GM23248 (cell line): ENCODE measurements around the gene IGF2BP3. TPM values are rescaled to one million over a fixed set of nuclear protein-coding genes. Genes with fewer than 3 reads are reported as not detected.

Experiments
- DNase-seq: peaks from one replicate; pipeline ENCODE4 v3.0.0-alpha.2; 2015
- H2AFZ ChIP-seq: fragments of 200-600 bp; sonication (generic); 2 replicates; pipeline ENCODE4 v1.6.1; 2016; ENCODE audit warnings: antibody characterized with exemption
- H3F3A ChIP-seq: fragments of 200-600 bp; sonication (generic); 2 replicates; pipeline ENCODE4 v1.6.1; 2016; ENCODE audit warnings: mild to moderate bottlenecking, antibody characterized with exemption, mixed run types; ENCODE audit not compliant: insufficient read depth
- H3K27ac ChIP-seq: fragments of 200-600 bp; sonication (generic); 2 replicates; pipeline ENCODE4 v1.5.1; 2016; ENCODE audit warnings: mild to moderate bottlenecking
- H3K27me3 ChIP-seq: fragments of 200-600 bp; sonication (generic); replicated peaks from 2 replicates; pipeline ENCODE4 v1.6.1; 2016; ENCODE audit warnings: mild to moderate bottlenecking; ENCODE audit not compliant: insufficient read depth
- H3K36me3 ChIP-seq: fragments of 200-600 bp; sonication (generic); 2 replicates; pipeline ENCODE4 v1.6.1; 2016; ENCODE audit warnings: low read depth, mild to moderate bottlenecking
- H3K4me1 ChIP-seq: fragments of 200-600 bp; sonication (generic); 2 replicates; pipeline ENCODE4 v1.6.1; 2016; ENCODE audit warnings: mild to moderate bottlenecking; ENCODE audit not compliant: insufficient read depth
- H3K4me2 ChIP-seq: fragments of 200-600 bp; sonication (generic); one replicate; pipeline ENCODE4 v1.6.1; 2016; ENCODE audit warnings: mild to moderate bottlenecking; ENCODE audit not compliant: unreplicated experiment
- H3K4me3 ChIP-seq: fragments of 200-600 bp; sonication (generic); 2 replicates; pipeline ENCODE4 v1.5.1; 2016; ENCODE audit warnings: mild to moderate bottlenecking
- H3K79me2 ChIP-seq: fragments of 200-600 bp; sonication (generic); 2 replicates; pipeline ENCODE4 v1.6.1; 2016; ENCODE audit warnings: mild to moderate bottlenecking; ENCODE audit not compliant: insufficient read depth
- H3K9ac ChIP-seq: fragments of 200-600 bp; sonication (generic); 2 replicates; pipeline ENCODE4 v1.6.1; 2016; ENCODE audit warnings: mild to moderate bottlenecking
- H3K9me2 ChIP-seq: fragments of 200-600 bp; sonication (generic); 2 replicates; pipeline ENCODE4 v1.6.1; 2016; ENCODE audit warnings: mixed run types, mild to moderate bottlenecking, moderate library complexity; ENCODE audit not compliant: insufficient read depth
- H3K9me3 ChIP-seq: fragments of 200-600 bp; sonication (generic); one replicate; pipeline ENCODE4 v1.6.1; 2017; ENCODE audit warnings: low read depth
- H4K20me1 ChIP-seq: fragments of 200-600 bp; sonication (generic); 2 replicates; pipeline ENCODE4 v1.6.0; 2016; ENCODE audit not compliant: insufficient read depth
- EZH2 ChIP-seq: fragments of 200-600 bp; sonication (generic); IDR thresholded peaks from 2 replicates; pipeline ENCODE4 v1.6.1; 2018; ENCODE audit warnings: antibody characterized with exemption, mild to moderate bottlenecking; ENCODE audit not compliant: insufficient read depth, poor library complexity, severe bottlenecking
- EZH2phosphoT487 ChIP-seq: fragments of 200-600 bp; sonication (generic); IDR thresholded peaks from 2 replicates; pipeline ENCODE4 v1.6.1; 2018; ENCODE audit warnings: antibody characterized with exemption, moderate library complexity, mild to moderate bottlenecking, low read depth; ENCODE audit not compliant: insufficient read depth
- WGBS, 2 experiments: methylation state at CpG; one replicate each; pipeline ENCODE4 v1.1.6; 2015 to 2017; ENCODE audit warnings: low lambda C conversion rate in 2 of 2, low coverage in 1 of 2; ENCODE audit errors: missing lambda C conversion rate in 2 of 2; 5-methylcytosine and 5-hydroxymethylcytosine counted together
- in situ Hi-C: fragments of 300-500 bp; cut with MboI; formaldehyde crosslinking; loops from 2 replicates; pipeline ENCODE4 v1.15.0; 2020
- polyA plus RNA-seq: library from polyadenylated mRNA; unstranded; fragments of >200 nt; fragmentation: Nextera tagmentation; extraction: Ambion mirVana; gene quantifications from 2 replicates; pipeline ENCODE4 v1.2.1, GENCODE V29; 2016
- total RNA-seq: library from RNA; depleted of rRNA; stranded (reverse); fragments of >200 nt; shearing (Covaris generic); gene quantifications from 2 replicates; pipeline ENCODE4 v1.2.3, GENCODE V29; 2014

Gene IGF2BP3
- total and polyA plus RNA-seq, 2 experiments from 2014 or later, result 7.6 to 18.2 TPM

DNA sequence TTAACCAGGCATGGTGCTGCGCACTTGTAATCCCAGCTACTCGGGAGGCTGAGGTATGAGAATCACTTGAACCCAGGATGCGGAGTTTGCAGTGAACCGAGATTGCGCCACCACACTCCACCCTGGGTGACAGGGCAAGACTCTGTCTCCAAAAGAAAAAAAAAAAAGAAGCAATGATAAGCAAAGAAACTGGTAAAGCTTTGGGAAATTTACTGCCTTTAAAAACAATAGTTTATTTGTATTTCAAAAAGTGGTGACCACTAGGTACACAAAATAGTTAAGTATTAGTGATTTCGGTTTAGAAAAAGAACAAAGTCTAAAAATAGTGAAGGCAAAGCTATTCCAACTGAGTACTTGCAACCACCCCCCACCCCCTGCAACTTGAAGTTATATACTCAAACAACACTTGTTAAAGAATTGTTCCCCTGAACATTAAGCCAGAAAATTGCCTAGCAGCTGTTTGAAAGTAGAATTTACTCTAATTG is 133.4 kb downstream of the IGF2BP3 start:
- Histone ChIP-seq H3K4me2 (no peak overlapping the region), H3F3A (peaks cover 37% of the 10 kb centered on the region), H3K4me3 (no peak overlapping the region), H4K20me1 (no peaks in the 10 kb centered on the region), H2AFZ (no peak overlapping the region), H3K36me3 (peaks cover 16% of the 10 kb centered on the region; the same call in 1 of the 2 replicates), H3K79me2 (no peaks in the 10 kb centered on the region), H3K9me2 (no peaks in the 10 kb centered on the region), H3K27ac (no peak overlapping the region), H3K9me3 (no peaks in the 10 kb centered on the region), H3K9ac (no peak overlapping the region), H3K27me3 (no peaks in the 10 kb centered on the region), H3K4me1 (peaks cover 37% of the 10 kb centered on the region)
- no peak for DNase-seq
- WGBS, 2 experiments, result 92 to 93% methylated on average over 6 of the region's 6 CpGs
- in situ Hi-C loops, result no loop called here
- no peak for TF ChIP-seq EZH2phosphoT487
- no peak for TF ChIP-seq EZH2

DNA sequence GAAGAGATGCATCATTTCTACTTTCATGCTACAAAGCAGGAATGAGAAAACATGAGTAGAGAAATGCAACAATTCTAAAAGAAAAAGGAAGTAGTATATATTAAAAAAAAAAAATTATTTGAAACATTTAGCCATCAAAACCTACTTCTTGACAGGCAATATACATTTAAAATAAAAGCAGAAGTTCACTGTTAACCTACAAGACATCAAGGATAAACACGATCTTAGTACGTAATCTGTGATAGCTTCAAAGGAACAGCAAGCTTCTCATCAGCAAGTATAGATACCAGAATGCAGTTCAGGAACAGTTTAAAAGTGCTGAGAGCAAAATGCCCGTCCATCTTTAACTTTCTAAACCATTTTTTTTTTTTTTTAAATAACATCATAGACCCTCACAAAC is 134.2 kb downstream of the IGF2BP3 start:
- Histone ChIP-seq H3F3A (peaks cover 38% of the 10 kb centered on the region), H3K9me3 (no peaks in the 10 kb centered on the region), H3K9me2 (no peaks in the 10 kb centered on the region), H3K36me3 (peaks cover 15% of the 10 kb centered on the region; the same call in 1 of the 2 replicates), H3K27ac (no peak overlapping the region), H3K4me3 (no peak overlapping the region), H4K20me1 (no peaks in the 10 kb centered on the region), H2AFZ (no peak overlapping the region), H3K4me2 (no peak overlapping the region), H3K9ac (no peak overlapping the region), H3K4me1 (peaks cover 37% of the 10 kb centered on the region), H3K27me3 (no peaks in the 10 kb centered on the region), H3K79me2 (peaks cover 2% of the 10 kb centered on the region; the same call in 1 of the 2 replicates)
- WGBS, 2 experiments, result 98 to 99% methylated on average over 3 of the region's 3 CpGs
- DNase-seq, result no peak
- TF ChIP-seq EZH2 (no peak), EZH2phosphoT487 (no peak)
- in situ Hi-C loops, result no loop called here

DNA sequence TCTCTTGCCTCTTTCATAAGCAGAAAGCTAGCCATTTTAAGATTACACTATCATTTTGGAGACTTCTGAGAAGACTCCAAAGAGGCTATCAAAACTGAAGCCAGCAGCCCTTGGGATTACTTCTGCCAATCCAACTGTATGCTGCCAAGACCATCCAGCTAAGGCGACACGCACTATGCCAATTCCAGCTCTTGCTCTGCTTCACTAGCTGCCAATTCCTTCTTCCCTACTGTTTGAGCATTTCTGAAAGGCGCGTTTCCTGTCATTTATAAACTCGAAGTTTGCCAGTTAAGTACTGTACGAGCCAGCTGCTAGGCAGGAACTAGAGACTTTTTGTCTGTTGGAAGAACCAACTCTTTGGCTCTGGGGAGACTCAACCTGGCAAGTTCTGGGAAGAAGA is 134.7 kb downstream of the IGF2BP3 start:
- Histone ChIP-seq H3K4me3 (no peak overlapping the region), H3F3A (peaks cover 38% of the 10 kb centered on the region), H3K4me2 (no peak overlapping the region), H3K36me3 (peaks cover 16% of the 10 kb centered on the region; the same call in 1 of the 2 replicates), H3K27me3 (no peaks in the 10 kb centered on the region), H3K9me2 (no peaks in the 10 kb centered on the region), H3K27ac (no peak overlapping the region), H3K4me1 (peaks cover 37% of the 10 kb centered on the region), H2AFZ (no peak overlapping the region), H4K20me1 (no peaks in the 10 kb centered on the region), H3K9ac (no peak overlapping the region), H3K9me3 (no peaks in the 10 kb centered on the region), H3K79me2 (peaks cover 6% of the 10 kb centered on the region; the same call in 1 of the 2 replicates)
- TF ChIP-seq EZH2 (no peak), EZH2phosphoT487 (no peak)
- no peak for DNase-seq
- whole genome bisulfite sequencing, 2 experiments, result 76 to 78% methylated on average over 6 of the region's 6 CpGs
- in situ Hi-C loops, result no loop called here

DNA sequence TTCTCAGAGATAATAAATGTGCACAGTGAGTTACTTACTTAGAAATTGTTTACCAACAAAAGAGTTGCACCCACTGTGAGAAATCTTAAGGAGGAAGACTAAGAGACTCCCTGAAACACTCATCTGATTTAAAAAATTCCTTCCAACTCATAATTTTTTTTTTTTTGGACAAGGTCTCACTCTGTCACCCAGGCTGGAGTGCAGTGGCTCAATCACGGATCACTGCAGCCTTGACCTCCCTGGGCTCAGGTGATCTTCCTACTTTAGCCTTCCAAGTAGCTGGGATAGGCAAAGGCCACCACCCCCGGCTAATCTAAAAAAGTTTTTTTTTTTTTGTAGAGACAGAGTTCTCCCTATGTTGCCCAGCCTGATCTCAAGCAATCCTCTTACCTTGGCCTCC is 135.2 kb downstream of the IGF2BP3 start:
- H3K36me3 ChIP-seq, result peaks cover 16% of the 10 kb centered on the region; the same call in 1 of the 2 replicates

More for the DNA sequence above, 135.2 kb downstream of the IGF2BP3 start:
- H2AFZ ChIP-seq, result no peak overlapping the region
- H3K9ac ChIP-seq, result peak overlapping the region; percentile 2; the same call in 1 of the 2 replicates
- H3K9me2 ChIP-seq, result no peaks in the 10 kb centered on the region
- H3K4me2 ChIP-seq, result peak overlapping the region; percentile 38
- TF ChIP-seq EZH2phosphoT487, result no peak
- no peak for TF ChIP-seq EZH2
- no peaks in the 10 kb centered on the region for H4K20me1 ChIP-seq
- peaks cover 37% of the 10 kb centered on the region for H3K4me1 ChIP-seq
- peak overlapping the region; percentile 6; the same call in 1 of the 2 replicates for H3K4me3 ChIP-seq
- no peak for DNase-seq
- in situ Hi-C loops, result no loop called here
- H3F3A ChIP-seq, result peaks cover 38% of the 10 kb centered on the region
- H3K9me3 ChIP-seq, result no peaks in the 10 kb centered on the region
- H3K79me2 ChIP-seq, result peaks cover 6% of the 10 kb centered on the region; the same call in 1 of the 2 replicates
- peak overlapping the region; percentile 77 for H3K27ac ChIP-seq
- H3K27me3 ChIP-seq, result no peaks in the 10 kb centered on the region
- 69% methylated on average over 2 of the region's 2 CpGs for WGBS, 2 experiments
